GM19025 (cell line): ENCODE results near the gene INTS3.
"Not testable (repeated sequence)": the region's sequence is repeated elsewhere in the genome, so short reads cannot be mapped to it uniquely, and the experiment has no call there.

ENCODE experiments used
- ATAC-seq: cut with Tn5 transposase; IDR thresholded peaks from one replicate; pipeline ENCODE4 v1.9.1; 2021; ENCODE audit warnings: mild to moderate bottlenecking, low read depth, moderate library complexity; ENCODE audit not compliant: unreplicated experiment

INTS3 gene

GRCh38 chr1:153698923-153699714 lies 28.7 kb upstream of the INTS3 start:
- ATAC-seq, result no peak

- ATAC-seq, result no peak
These were observed 28.1 kb upstream of the INTS3 start for GRCh38 chr1:153699768-153700167.

GRCh38 chr1:153705484-153705883 lies 22.4 kb upstream of the INTS3 start:
- ATAC-seq, result no peak

GRCh38 chr1:153711026-153711425 lies 16.8 kb upstream of the INTS3 start:
- no peak for ATAC-seq

- not testable (repeated sequence) for ATAC-seq
These were observed 11.6 kb upstream of the INTS3 start for GRCh38 chr1:153716211-153716610.

- no peak for ATAC-seq
These were observed 10.5 kb upstream of the INTS3 start for GRCh38 chr1:153717330-153717729.

- ATAC-seq, result no peak
These were observed 4.2 kb upstream of the INTS3 start for GRCh38 chr1:153723687-153724086.

- not testable (repeated sequence) for ATAC-seq
These were observed 3.2 kb upstream of the INTS3 start for GRCh38 chr1:153724634-153725033.

GRCh38 chr1:153728305-153729066 lies 636 bp downstream of the INTS3 start:
- no peak for ATAC-seq

GRCh38 chr1:153730468-153730988 lies 2.7 kb downstream of the INTS3 start:
- ATAC-seq, result no peak

- ATAC-seq, result no peak
These were observed 6.1 kb downstream of the INTS3 start for GRCh38 chr1:153733970-153734369.

- ATAC-seq, result no peak
These were observed 6.7 kb downstream of the INTS3 start for GRCh38 chr1:153734396-153735089.

- ATAC-seq, result no peak
These were observed 7.2 kb downstream of the INTS3 start for GRCh38 chr1:153735090-153735420.

GRCh38 chr1:153741986-153742385 lies 14.1 kb downstream of the INTS3 start:
- no peak for ATAC-seq

GRCh38 chr1:153742411-153743142 lies 14.7 kb downstream of the INTS3 start:
- ATAC-seq, result peak; percentile 68

- no peak for ATAC-seq
These were observed 17.6 kb downstream of the INTS3 start for GRCh38 chr1:153745417-153745816.

GRCh38 chr1:153746174-153746573 lies 18.3 kb downstream of the INTS3 start:
- no peak for ATAC-seq

GRCh38 chr1:153748903-153749302 lies 21.1 kb downstream of the INTS3 start:
- ATAC-seq, result no peak

- peak; percentile 81 for ATAC-seq
These were observed 21.7 kb downstream of the INTS3 start for GRCh38 chr1:153749408-153750005.
